Mesendoderm (in vitro differentiated cells): Measurements from ENCODE around the gene MTCH2. TPM values are rescaled to one million over a fixed set of nuclear protein-coding genes. Genes with fewer than 3 reads are reported as not detected.

Experiments
- DNase-seq: peaks from one replicate; pipeline ENCODE4 v3.0.0; 2013
- H2AK5ac ChIP-seq: 2 replicates; pipeline ENCODE4 v1.6.1; 2013; ENCODE audit warnings: low read length, inconsistent platforms
- H2BK120ac ChIP-seq: 2 replicates; pipeline ENCODE4 v1.6.1; 2013; ENCODE audit warnings: low read depth, mild to moderate bottlenecking, low read length, moderate library complexity, mixed read lengths
- H2BK15ac ChIP-seq: replicated peaks from 2 replicates; pipeline ENCODE4 v1.6.1; 2013; ENCODE audit warnings: low read depth, mild to moderate bottlenecking, moderate library complexity
- H2BK5ac ChIP-seq: 2 replicates; pipeline ENCODE4 v1.6.1; 2013; ENCODE audit warnings: low read length, inconsistent platforms
- H3K18ac ChIP-seq: 2 replicates; pipeline ENCODE4 v1.6.1; 2013; ENCODE audit warnings: mild to moderate bottlenecking, low read length, mixed read lengths
- H3K23ac ChIP-seq: one replicate; pipeline ENCODE4 v1.6.1; 2013; ENCODE audit warnings: low read length
- H3K27ac ChIP-seq: 2 replicates; pipeline ENCODE4 v1.5.1; 2013; ENCODE audit warnings: low read depth, mild to moderate bottlenecking, inconsistent platforms, low read length, moderate library complexity
- H3K27me3 ChIP-seq: 2 replicates; pipeline ENCODE4 v1.6.1; 2013; ENCODE audit warnings: low read length, control low read depth, mild to moderate bottlenecking, inconsistent platforms; ENCODE audit not compliant: insufficient read depth, poor library complexity
- H3K36me3 ChIP-seq: 2 replicates; pipeline ENCODE4 v1.6.1; 2013; ENCODE audit warnings: low read length, inconsistent platforms; ENCODE audit not compliant: control insufficient read depth, insufficient read depth
- H3K4ac ChIP-seq: one replicate; pipeline ENCODE4 v1.6.1; 2013; ENCODE audit warnings: low read depth, mild to moderate bottlenecking, low read length, moderate library complexity
- H3K4me1 ChIP-seq: 2 replicates; pipeline ENCODE4 v1.6.1; 2013; ENCODE audit warnings: low read depth, low read length, inconsistent platforms; ENCODE audit not compliant: control insufficient read depth
- H3K4me2 ChIP-seq: 2 replicates; pipeline ENCODE4 v1.6.1; 2013; ENCODE audit warnings: low read length
- H3K4me3 ChIP-seq: 2 replicates; pipeline ENCODE4 v1.5.1; 2013; ENCODE audit warnings: mild to moderate bottlenecking, low read length
- H3K56ac ChIP-seq: one replicate; pipeline ENCODE4 v1.6.1; 2013; ENCODE audit warnings: low read length
- H3K79me1 ChIP-seq: 2 replicates; pipeline ENCODE4 v1.6.1; 2013; ENCODE audit warnings: low read length, inconsistent platforms
- H3K79me2 ChIP-seq: 2 replicates; pipeline ENCODE4 v1.6.1; 2013; ENCODE audit warnings: mild to moderate bottlenecking, low read length; ENCODE audit not compliant: control insufficient read depth, insufficient read depth
- H3K9ac ChIP-seq: 2 replicates; pipeline ENCODE4 v1.6.1; 2013; ENCODE audit warnings: low read length, inconsistent platforms
- H4K5ac ChIP-seq: one replicate; pipeline ENCODE4 v1.6.1; 2013; ENCODE audit warnings: low read length
- H4K8ac ChIP-seq: one replicate; pipeline ENCODE4 v1.6.1; 2013; ENCODE audit warnings: low read depth, mild to moderate bottlenecking, control low read depth, low read length, moderate library complexity
- WGBS: extraction: QIAGEN DNeasy Blood & Tissue Kit; methylation state at CpG from one replicate; pipeline ENCODE4 v1.1.7; 2013; ENCODE audit warnings: low lambda C conversion rate, missing lambda C conversion rate; ENCODE audit not compliant: insufficient coverage; ENCODE audit errors: extremely low coverage; 5-methylcytosine and 5-hydroxymethylcytosine counted together
- small RNA-seq: library from polyadenylated mRNA; stranded (forward); fragments of <200 nt; extraction: miRNeasy Mini kit (QIAGEN cat#:217004); gene quantifications from one replicate; pipeline ENCODE3, GENCODE V24; 2013; ENCODE audit not compliant: insufficient read depth

The MTCH2 gene

GRCh38 chr11:47571895-47572294, 70.5 kb downstream of the MTCH2 start:
- H3K4me3 ChIP-seq: no peak overlapping the region
- DNase-seq: no peak
- H3K79me1 ChIP-seq: peaks cover 15% of the 10 kb centered on the region
- H2BK15ac ChIP-seq: no peak overlapping the region
- no peak overlapping the region for H2AK5ac ChIP-seq
- H3K27ac ChIP-seq: no peak overlapping the region
- no peak overlapping the region for H4K8ac ChIP-seq
- H2BK5ac ChIP-seq: no peak overlapping the region
- H3K23ac ChIP-seq: no peak overlapping the region
- no peaks in the 10 kb centered on the region for H3K4me1 ChIP-seq
- H3K27me3 ChIP-seq: no peaks in the 10 kb centered on the region
- no peak overlapping the region for H3K4me2 ChIP-seq
- peaks cover 13% of the 10 kb centered on the region for H3K36me3 ChIP-seq
- H4K5ac ChIP-seq: no peak overlapping the region
- no CpG with 5 or more reads among the region's 1 CpG for WGBS
- H3K18ac ChIP-seq: no peak overlapping the region
- no peak overlapping the region for H3K56ac ChIP-seq
- H3K9ac ChIP-seq: no peak overlapping the region
- no peak overlapping the region for H3K4ac ChIP-seq
- H2BK120ac ChIP-seq: no peak overlapping the region
- peaks cover 2% of the 10 kb centered on the region for H3K79me2 ChIP-seq

- Histone ChIP-seq H3K79me1 (peaks cover 15% of the 10 kb centered on the region), H2BK5ac (no peak overlapping the region), H4K8ac (no peak overlapping the region), H3K27ac (no peak overlapping the region), H3K18ac (no peak overlapping the region), H2BK15ac (no peak overlapping the region), H3K9ac (no peak overlapping the region), H3K4me3 (no peak overlapping the region), H2AK5ac (no peak overlapping the region), H3K4me1 (no peaks in the 10 kb centered on the region), H3K4me2 (no peak overlapping the region), H3K4ac (no peak overlapping the region), H3K56ac (no peak overlapping the region), H3K36me3 (peaks cover 13% of the 10 kb centered on the region), H3K27me3 (no peaks in the 10 kb centered on the region), H3K23ac (no peak overlapping the region), H4K5ac (no peak overlapping the region), H2BK120ac (no peak overlapping the region), H3K79me2 (peaks cover 2% of the 10 kb centered on the region)
- WGBS: no CpG with 5 or more reads among the region's 4 CpGs
- DNase-seq: no peak
Measured at GRCh38 chr11:47571357-47571729, 71.0 kb downstream of the MTCH2 start.

- peaks cover 13% of the 10 kb centered on the region for H3K36me3 ChIP-seq
- peaks cover 2% of the 10 kb centered on the region for H3K79me2 ChIP-seq
- no peak overlapping the region for H3K4ac ChIP-seq
- H3K27ac ChIP-seq: no peak overlapping the region
- no peak overlapping the region for H4K8ac ChIP-seq
- peaks cover 15% of the 10 kb centered on the region for H3K79me1 ChIP-seq
- no peak overlapping the region for H4K5ac ChIP-seq
- WGBS: no CpG with 5 or more reads among the region's 3 CpGs
- no peak overlapping the region for H3K18ac ChIP-seq
- H3K23ac ChIP-seq: no peak overlapping the region
- no peaks in the 10 kb centered on the region for H3K27me3 ChIP-seq
- H2BK120ac ChIP-seq: no peak overlapping the region
- H3K9ac ChIP-seq: no peak overlapping the region
- no peak overlapping the region for H3K4me2 ChIP-seq
- H2BK15ac ChIP-seq: no peak overlapping the region
- no peak overlapping the region for H3K56ac ChIP-seq
- H2AK5ac ChIP-seq: no peak overlapping the region
- no peak for DNase-seq
- no peak overlapping the region for H3K4me3 ChIP-seq
- no peak overlapping the region for H2BK5ac ChIP-seq
- no peaks in the 10 kb centered on the region for H3K4me1 ChIP-seq
Measured at GRCh38 chr11:47570651-47571356, 71.6 kb downstream of the MTCH2 start.

- peaks cover 13% of the 10 kb centered on the region for H3K36me3 ChIP-seq
- no peak overlapping the region for H4K8ac ChIP-seq
- H3K23ac ChIP-seq: no peak overlapping the region
- no peak overlapping the region for H3K27ac ChIP-seq
- H3K4ac ChIP-seq: no peak overlapping the region
- H3K79me2 ChIP-seq: peaks cover 2% of the 10 kb centered on the region
- no peak overlapping the region for H2BK5ac ChIP-seq
- peaks cover 17% of the 10 kb centered on the region for H3K79me1 ChIP-seq
- no peak overlapping the region for H2BK120ac ChIP-seq
- H3K18ac ChIP-seq: no peak overlapping the region
- H3K27me3 ChIP-seq: no peaks in the 10 kb centered on the region
- no peak overlapping the region for H4K5ac ChIP-seq
- DNase-seq: no peak
- no peak overlapping the region for H2BK15ac ChIP-seq
- no peak overlapping the region for H3K4me2 ChIP-seq
- no peak overlapping the region for H3K4me3 ChIP-seq
- H3K4me1 ChIP-seq: peaks cover 2% of the 10 kb centered on the region
- H3K9ac ChIP-seq: no peak overlapping the region
- no peak overlapping the region for H3K56ac ChIP-seq
- no CpG with 5 or more reads among the region's 7 CpGs for whole genome bisulfite sequencing
- H2AK5ac ChIP-seq: no peak overlapping the region
Measured at GRCh38 chr11:47569646-47570045, 72.7 kb downstream of the MTCH2 start.

Small RNA genes lying within 50 kb of the gene (small RNA-seq; reads per million reads assigned to genes)
- not detected for gene RNU5E-10P
